ENCODE data around the gene HNRNPA3. TPM values are rescaled to one million over a fixed set of nuclear protein-coding genes. Genes with fewer than 3 reads are reported as not detected.

The HNRNPA3 gene
- total RNA-seq, 1 experiment from 2014 or later: 406 TPM

DNA sequence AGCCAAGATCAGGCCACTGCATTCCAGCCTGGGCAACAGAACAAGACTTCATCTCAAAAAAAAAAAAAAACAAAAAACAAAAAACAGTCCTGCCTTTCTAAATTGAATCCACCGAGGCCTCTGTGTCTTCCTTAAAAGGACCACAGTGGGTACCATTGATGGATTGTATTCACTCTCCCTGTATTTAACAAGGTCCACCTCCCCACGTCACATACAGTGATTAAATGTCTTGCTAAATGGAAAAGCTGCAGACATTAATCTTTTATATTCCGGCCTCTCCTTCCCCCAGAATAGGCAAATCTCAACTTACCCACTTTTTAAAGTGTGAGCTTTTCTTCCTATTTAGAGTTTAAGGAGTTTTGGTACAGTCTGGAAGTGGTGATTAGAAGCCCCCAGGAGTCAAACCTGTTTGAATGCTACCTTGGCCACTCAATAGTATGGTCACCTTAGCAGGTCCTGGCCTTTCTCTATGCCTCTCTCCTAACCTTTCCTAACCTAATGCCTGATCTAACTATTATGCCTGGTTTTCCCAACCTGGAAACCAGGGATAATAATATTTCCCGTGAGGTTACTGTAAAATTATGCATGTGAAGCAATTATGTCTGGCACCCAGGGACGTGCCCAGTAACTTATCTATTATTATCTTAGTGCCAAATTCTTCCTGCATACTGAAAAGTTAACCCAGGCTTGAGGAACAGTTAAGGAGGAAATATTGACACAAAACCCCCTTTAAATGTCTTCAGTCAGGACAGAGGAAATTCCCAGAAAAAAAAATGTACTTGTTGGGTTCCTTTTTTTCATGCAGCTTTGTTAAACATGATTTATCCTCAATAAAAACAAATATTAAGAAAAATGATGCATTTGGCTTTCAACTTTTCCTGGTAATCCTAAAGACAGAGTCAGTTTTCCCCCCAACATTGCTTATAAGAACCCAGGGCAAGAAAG is 48.8 kb downstream of the HNRNPA3 start:
- ATAC-seq (no peak), DNase-seq (ENCODE audit: low spot score) (no peak)
- ChIA-PET POLR2A (no interaction called here), CTCF (no interaction called here)
- Mint-ChIP-seq H3K4me3 (peak overlapping the region; percentile 84), H3K36me3 (peaks cover 18% of the 10 kb centered on the region), H3K9me3 (peaks cover 14% of the 10 kb centered on the region), H3K27me3 (ENCODE audit: low read depth) (no peaks in the 10 kb centered on the region), H3K4me1 (peaks cover 44% of the 10 kb centered on the region), H3K27ac (no peak overlapping the region)
- TF ChIP-seq ZNF671 (CRISPR knock-in tag; IDR thresholded peaks at IDR 0.05) (no peak), TEAD1 (CRISPR knock-in tag; IDR thresholded peaks at IDR 0.05) (no peak), TP53 (CRISPR knock-in tag; IDR thresholded peaks at IDR 0.05) (no peak), ETV6 (CRISPR knock-in tag; IDR thresholded peaks at IDR 0.05) (no peak), ZNF396 (CRISPR knock-in tag; IDR thresholded peaks at IDR 0.05; ENCODE audit: borderline replicate concordance) (no peak), GABPB1 (CRISPR knock-in tag; IDR thresholded peaks at IDR 0.05) (no peak), JUN (CRISPR knock-in tag; IDR thresholded peaks at IDR 0.05) (no peak)
- TF ChIP-seq, protein P1, sequence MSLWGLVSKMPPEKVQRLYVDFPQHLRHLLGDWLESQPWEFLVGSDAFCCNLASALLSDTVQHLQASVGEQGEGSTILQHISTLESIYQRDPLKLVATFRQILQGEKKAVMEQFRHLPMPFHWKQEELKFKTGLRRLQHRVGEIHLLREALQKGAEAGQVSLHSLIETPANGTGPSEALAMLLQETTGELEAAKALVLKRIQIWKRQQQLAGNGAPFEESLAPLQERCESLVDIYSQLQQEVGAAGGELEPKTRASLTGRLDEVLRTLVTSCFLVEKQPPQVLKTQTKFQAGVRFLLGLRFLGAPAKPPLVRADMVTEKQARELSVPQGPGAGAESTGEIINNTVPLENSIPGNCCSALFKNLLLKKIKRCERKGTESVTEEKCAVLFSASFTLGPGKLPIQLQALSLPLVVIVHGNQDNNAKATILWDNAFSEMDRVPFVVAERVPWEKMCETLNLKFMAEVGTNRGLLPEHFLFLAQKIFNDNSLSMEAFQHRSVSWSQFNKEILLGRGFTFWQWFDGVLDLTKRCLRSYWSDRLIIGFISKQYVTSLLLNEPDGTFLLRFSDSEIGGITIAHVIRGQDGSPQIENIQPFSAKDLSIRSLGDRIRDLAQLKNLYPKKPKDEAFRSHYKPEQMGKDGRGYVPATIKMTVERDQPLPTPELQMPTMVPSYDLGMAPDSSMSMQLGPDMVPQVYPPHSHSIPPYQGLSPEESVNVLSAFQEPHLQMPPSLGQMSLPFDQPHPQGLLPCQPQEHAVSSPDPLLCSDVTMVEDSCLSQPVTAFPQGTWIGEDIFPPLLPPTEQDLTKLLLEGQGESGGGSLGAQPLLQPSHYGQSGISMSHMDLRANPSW (CRISPR knock-in tag; conservative IDR thresholded peaks at IDR 0.05; ENCODE audit: low read depth): no peak

DNA sequence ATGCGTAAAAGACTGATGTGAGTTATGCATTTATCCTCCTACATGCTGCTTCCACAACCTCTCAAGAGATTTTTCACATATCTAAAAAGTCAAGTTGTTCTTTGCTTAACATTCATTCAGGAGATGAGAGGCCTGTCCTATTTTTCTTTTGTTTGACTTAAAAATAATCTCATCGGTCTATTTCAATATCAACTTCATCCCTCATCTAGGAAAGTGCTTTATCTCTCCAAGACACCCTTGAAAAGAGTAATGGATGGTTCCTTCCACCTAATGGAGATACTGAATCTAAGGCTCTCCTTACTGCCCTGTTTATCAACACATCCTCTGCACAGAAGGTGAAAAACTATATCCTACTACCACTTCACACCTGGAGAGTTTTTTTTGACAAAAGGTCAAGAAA is 49.5 kb downstream of the HNRNPA3 start:
- H3K36me3 Mint-ChIP-seq: peaks cover 17% of the 10 kb centered on the region
- no peaks in the 10 kb centered on the region for H3K27me3 Mint-ChIP-seq (ENCODE audit: low read depth)
- H3K4me1 Mint-ChIP-seq: peaks cover 43% of the 10 kb centered on the region
- TF ChIP-seq, protein P2, sequence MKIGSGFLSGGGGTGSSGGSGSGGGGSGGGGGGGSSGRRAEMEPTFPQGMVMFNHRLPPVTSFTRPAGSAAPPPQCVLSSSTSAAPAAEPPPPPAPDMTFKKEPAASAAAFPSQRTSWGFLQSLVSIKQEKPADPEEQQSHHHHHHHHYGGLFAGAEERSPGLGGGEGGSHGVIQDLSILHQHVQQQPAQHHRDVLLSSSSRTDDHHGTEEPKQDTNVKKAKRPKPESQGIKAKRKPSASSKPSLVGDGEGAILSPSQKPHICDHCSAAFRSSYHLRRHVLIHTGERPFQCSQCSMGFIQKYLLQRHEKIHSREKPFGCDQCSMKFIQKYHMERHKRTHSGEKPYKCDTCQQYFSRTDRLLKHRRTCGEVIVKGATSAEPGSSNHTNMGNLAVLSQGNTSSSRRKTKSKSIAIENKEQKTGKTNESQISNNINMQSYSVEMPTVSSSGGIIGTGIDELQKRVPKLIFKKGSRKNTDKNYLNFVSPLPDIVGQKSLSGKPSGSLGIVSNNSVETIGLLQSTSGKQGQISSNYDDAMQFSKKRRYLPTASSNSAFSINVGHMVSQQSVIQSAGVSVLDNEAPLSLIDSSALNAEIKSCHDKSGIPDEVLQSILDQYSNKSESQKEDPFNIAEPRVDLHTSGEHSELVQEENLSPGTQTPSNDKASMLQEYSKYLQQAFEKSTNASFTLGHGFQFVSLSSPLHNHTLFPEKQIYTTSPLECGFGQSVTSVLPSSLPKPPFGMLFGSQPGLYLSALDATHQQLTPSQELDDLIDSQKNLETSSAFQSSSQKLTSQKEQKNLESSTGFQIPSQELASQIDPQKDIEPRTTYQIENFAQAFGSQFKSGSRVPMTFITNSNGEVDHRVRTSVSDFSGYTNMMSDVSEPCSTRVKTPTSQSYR (CRISPR knock-in tag; IDR thresholded peaks at IDR 0.05): no peak
- TF ChIP-seq, protein P3, sequence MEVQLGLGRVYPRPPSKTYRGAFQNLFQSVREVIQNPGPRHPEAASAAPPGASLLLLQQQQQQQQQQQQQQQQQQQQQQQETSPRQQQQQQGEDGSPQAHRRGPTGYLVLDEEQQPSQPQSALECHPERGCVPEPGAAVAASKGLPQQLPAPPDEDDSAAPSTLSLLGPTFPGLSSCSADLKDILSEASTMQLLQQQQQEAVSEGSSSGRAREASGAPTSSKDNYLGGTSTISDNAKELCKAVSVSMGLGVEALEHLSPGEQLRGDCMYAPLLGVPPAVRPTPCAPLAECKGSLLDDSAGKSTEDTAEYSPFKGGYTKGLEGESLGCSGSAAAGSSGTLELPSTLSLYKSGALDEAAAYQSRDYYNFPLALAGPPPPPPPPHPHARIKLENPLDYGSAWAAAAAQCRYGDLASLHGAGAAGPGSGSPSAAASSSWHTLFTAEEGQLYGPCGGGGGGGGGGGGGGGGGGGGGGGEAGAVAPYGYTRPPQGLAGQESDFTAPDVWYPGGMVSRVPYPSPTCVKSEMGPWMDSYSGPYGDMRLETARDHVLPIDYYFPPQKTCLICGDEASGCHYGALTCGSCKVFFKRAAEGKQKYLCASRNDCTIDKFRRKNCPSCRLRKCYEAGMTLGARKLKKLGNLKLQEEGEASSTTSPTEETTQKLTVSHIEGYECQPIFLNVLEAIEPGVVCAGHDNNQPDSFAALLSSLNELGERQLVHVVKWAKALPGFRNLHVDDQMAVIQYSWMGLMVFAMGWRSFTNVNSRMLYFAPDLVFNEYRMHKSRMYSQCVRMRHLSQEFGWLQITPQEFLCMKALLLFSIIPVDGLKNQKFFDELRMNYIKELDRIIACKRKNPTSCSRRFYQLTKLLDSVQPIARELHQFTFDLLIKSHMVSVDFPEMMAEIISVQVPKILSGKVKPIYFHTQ (CRISPR knock-in tag; IDR thresholded peaks at IDR 0.05): no peak
- no peak for TF ChIP-seq ZNF396 (CRISPR knock-in tag; IDR thresholded peaks at IDR 0.05; ENCODE audit: borderline replicate concordance)
- no peak for TF ChIP-seq PRRX2 (CRISPR knock-in tag; IDR thresholded peaks at IDR 0.05)
- TF ChIP-seq, protein P4, sequence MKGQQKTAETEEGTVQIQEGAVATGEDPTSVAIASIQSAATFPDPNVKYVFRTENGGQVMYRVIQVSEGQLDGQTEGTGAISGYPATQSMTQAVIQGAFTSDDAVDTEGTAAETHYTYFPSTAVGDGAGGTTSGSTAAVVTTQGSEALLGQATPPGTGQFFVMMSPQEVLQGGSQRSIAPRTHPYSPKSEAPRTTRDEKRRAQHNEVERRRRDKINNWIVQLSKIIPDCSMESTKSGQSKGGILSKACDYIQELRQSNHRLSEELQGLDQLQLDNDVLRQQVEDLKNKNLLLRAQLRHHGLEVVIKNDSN (CRISPR knock-in tag; IDR thresholded peaks at IDR 0.05): no peak
- POLR2A ChIA-PET: no interaction called here
- H3K4me3 Mint-ChIP-seq: peak overlapping the region; percentile 84
- H3K27ac Mint-ChIP-seq: peak overlapping the region; percentile 29; the same call in 1 of the 2 replicates
- DNase-seq (ENCODE audit: low spot score) (no peak), ATAC-seq (no peak)
- peaks cover 14% of the 10 kb centered on the region for H3K9me3 Mint-ChIP-seq
- CTCF ChIA-PET: no interaction called here

Data from WTC11 (cell line).